HepG2 (cell line): Measurements from ENCODE around the gene PSME3IP1. TPM values are rescaled to one million over a fixed set of nuclear protein-coding genes. Genes with fewer than 3 reads are reported as not detected.

Experiments used
- DPF2 ChIP-seq: sonication (generic); formaldehyde crosslinking; IDR thresholded peaks from 2 replicates; pipeline ENCODE4 v1.4.0; 2020; ENCODE audit warnings: mild to moderate bottlenecking, low read depth, missing genetic modification reagents, borderline replicate concordance
- EED ChIP-seq: sonication (generic); formaldehyde crosslinking; IDR thresholded peaks from 2 replicates; pipeline ENCODE4 v1.5.0; 2020; ENCODE audit warnings: mild to moderate bottlenecking, missing genetic modification reagents
- ELF4 ChIP-seq: sonication (generic); formaldehyde crosslinking; IDR thresholded peaks from 2 replicates; pipeline ENCODE4 v1.5.0; 2020; ENCODE audit warnings: missing genetic modification reagents, mild to moderate bottlenecking, moderate library complexity, borderline replicate concordance
- GTF2F1 ChIP-seq: fragments of 150-350 bp; IDR thresholded peaks from 2 replicates; pipeline ENCODE4 v1.6.1; 2014; ENCODE audit warnings: low read length
- HDAC1 ChIP-seq: sonication (generic); formaldehyde crosslinking; IDR thresholded peaks from 2 replicates; pipeline ENCODE4 v1.5.1; 2020; ENCODE audit warnings: mild to moderate bottlenecking, missing genetic modification reagents
- HNF4A ChIP-seq: sonication (generic); formaldehyde crosslinking; IDR thresholded peaks from 2 replicates; pipeline ENCODE4 v1.4.0; 2020; ENCODE audit warnings: missing genetic modification reagents
- MIER3 ChIP-seq: IDR thresholded peaks from 2 replicates; pipeline ENCODE4 v1.6.1; 2016; ENCODE audit warnings: missing compliant biosample characterization, borderline replicate concordance
- NR1H2 ChIP-seq: sonication (generic); formaldehyde crosslinking; IDR thresholded peaks from 2 replicates; pipeline ENCODE4 v1.8.1; 2022; ENCODE audit warnings: low read depth, missing genetic modification reagents, borderline replicate concordance
- SMAD1 ChIP-seq: sonication (generic); formaldehyde crosslinking; IDR thresholded peaks from 2 replicates; pipeline ENCODE4 v1.4.0; 2020; ENCODE audit warnings: missing genetic modification reagents, low read depth, mild to moderate bottlenecking, borderline replicate concordance
- SP4 ChIP-seq: sonication (generic); formaldehyde crosslinking; IDR thresholded peaks from 2 replicates; pipeline ENCODE4 v1.8.1; 2023; ENCODE audit warnings: mild to moderate bottlenecking, missing genetic modification reagents
- SRF ChIP-seq: IDR thresholded peaks from 2 replicates; pipeline ENCODE4 v1.6.1; 2011; ENCODE audit warnings: mild to moderate bottlenecking, low read depth, low read length, moderate library complexity
- SSRP1 ChIP-seq: IDR thresholded peaks from 2 replicates; pipeline ENCODE4 v1.6.1; 2016; ENCODE audit warnings: control low read depth
- TBX2 ChIP-seq: sonication (generic); formaldehyde crosslinking; IDR thresholded peaks from 2 replicates; pipeline ENCODE4 v1.5.0; 2020; ENCODE audit warnings: missing genetic modification reagents, mild to moderate bottlenecking, borderline replicate concordance
- XBP1 ChIP-seq: sonication (generic); formaldehyde crosslinking; IDR thresholded peaks from 2 replicates; pipeline ENCODE4 v1.5.0; 2020; ENCODE audit warnings: missing genetic modification reagents
- ZFP41 ChIP-seq: sonication (generic); formaldehyde crosslinking; IDR thresholded peaks from 2 replicates; pipeline ENCODE4 v1.4.0; 2020; ENCODE audit warnings: mild to moderate bottlenecking, missing genetic modification reagents, borderline replicate concordance
- ZNF350 ChIP-seq: sonication (generic); formaldehyde crosslinking; IDR thresholded peaks from 2 replicates; pipeline ENCODE4 v1.4.0; 2020; ENCODE audit warnings: mild to moderate bottlenecking, low read depth, missing genetic modification reagents, borderline replicate concordance
- polyA plus RNA-seq, 8 experiments: library from polyadenylated mRNA; depleted of rRNA in 3 of 8; stranded (reverse) in 7 of 8; unstranded in 1 of 8; fragments of >200 nt; fragmentation: Illumina TruSeq in 4 of 8; extraction: Trizol in 4 of 8; gene quantifications; 2 replicates each; pipeline versions ENCODE4 v1.2.1 to v1.2.3, GENCODE V29; 2011 to 2016; ENCODE audit warnings: low read depth in 4 of 8, missing spikeins in 1 of 8, mixed read lengths in 1 of 8; ENCODE audit not compliant: insufficient read depth in 1 of 8
- total RNA-seq, 5 experiments: library from RNA; depleted of rRNA; stranded (reverse); fragments of >200 nt; fragmentation: Illumina TruSeq; extraction: Trizol; gene quantifications; 2 replicates each; pipeline ENCODE4 v1.2.3, GENCODE V29; 2016; ENCODE audit warnings: low read depth in 1 of 5
- TF ChIP-seq, protein P1 (sequence below): sonication (generic); formaldehyde crosslinking; IDR thresholded peaks from 2 replicates; pipeline ENCODE4 v1.4.0; 2020; ENCODE audit warnings: missing genetic modification reagents
- TF ChIP-seq, protein P2 (sequence below): sonication (generic); formaldehyde crosslinking; IDR thresholded peaks from 2 replicates; pipeline ENCODE4 v1.9.0; 2021; ENCODE audit warnings: missing genetic modification reagents, borderline replicate concordance
- TF ChIP-seq, protein P3 (sequence below): sonication (generic); formaldehyde crosslinking; IDR thresholded peaks from 2 replicates; pipeline ENCODE4 v1.4.0; 2020; ENCODE audit warnings: missing genetic modification reagents, borderline replicate concordance

PSME3IP1 gene
- total and polyA plus RNA-seq, 2 of the 13 experiments (the other 11 are each of a cell fraction or from before 2014, with no cell fraction given), result 90.8 to 99.8 TPM

DNA sequence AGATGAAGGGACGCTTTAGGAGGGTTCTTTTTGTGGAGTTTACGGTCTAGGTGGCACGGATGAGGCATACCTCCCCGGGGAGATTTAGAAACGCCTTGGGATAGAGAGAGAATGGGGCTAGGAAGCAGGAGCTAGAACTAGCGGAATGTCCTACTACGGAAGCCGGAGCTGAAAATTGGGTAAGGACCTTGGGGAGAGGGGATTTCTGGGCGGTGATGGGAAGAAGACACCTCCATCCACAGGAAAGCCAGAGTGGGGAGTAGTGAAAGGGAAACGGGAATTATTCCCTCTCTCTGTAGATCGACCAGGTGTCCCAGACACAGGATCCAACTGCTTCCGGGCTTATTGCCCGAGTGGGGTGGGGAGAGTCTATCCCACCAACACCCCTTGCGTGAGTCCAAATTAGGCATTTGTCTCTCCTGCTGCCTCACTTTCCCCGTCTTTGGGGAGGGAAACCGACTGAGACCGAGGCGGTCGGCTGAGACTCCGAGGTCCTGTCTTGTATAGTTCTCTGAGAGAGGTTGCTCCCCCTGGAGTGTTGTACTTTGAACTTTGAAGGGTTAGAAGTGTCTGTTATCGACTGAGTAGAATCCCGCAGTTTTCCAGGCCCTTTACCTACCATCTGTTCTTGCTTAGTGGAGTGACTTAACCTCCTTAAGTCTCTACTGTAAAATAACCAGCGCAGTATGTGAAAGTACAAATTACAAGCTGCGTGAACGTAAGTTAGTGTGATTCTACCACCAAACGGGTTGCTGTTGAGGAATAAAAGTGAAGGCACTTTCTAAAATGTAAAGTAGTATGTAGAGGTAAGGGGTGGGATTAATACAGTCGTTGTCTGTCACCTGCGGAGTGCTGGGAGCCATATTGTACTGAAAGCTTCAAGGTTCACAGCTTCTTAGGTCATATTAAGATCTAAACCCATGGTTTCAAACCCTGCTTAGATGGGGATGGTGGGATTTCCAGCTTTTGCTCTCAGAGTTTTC lies 1.3 kb upstream of the PSME3IP1 start (continued):
- TF ChIP-seq, protein P1, sequence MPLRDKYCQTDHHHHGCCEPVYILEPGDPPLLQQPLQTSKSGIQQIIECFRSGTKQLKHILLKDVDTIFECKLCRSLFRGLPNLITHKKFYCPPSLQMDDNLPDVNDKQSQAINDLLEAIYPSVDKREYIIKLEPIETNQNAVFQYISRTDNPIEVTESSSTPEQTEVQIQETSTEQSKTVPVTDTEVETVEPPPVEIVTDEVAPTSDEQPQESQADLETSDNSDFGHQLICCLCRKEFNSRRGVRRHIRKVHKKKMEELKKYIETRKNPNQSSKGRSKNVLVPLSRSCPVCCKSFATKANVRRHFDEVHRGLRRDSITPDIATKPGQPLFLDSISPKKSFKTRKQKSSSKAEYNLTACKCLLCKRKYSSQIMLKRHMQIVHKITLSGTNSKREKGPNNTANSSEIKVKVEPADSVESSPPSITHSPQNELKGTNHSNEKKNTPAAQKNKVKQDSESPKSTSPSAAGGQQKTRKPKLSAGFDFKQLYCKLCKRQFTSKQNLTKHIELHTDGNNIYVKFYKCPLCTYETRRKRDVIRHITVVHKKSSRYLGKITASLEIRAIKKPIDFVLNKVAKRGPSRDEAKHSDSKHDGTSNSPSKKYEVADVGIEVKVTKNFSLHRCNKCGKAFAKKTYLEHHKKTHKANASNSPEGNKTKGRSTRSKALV, result no peak
- no peak for TF ChIP-seq NR1H2 (CRISPR knock-in tag)
- TF ChIP-seq XBP1, result no peak
- TF ChIP-seq HDAC1 (CRISPR knock-in tag), result peak; percentile 18; the same call in 1 of the 2 replicates
- 0 out of 2 replicates have a peak, but pooled peaks have one; percentile 28 for TF ChIP-seq SRF
- TF ChIP-seq, protein P2, sequence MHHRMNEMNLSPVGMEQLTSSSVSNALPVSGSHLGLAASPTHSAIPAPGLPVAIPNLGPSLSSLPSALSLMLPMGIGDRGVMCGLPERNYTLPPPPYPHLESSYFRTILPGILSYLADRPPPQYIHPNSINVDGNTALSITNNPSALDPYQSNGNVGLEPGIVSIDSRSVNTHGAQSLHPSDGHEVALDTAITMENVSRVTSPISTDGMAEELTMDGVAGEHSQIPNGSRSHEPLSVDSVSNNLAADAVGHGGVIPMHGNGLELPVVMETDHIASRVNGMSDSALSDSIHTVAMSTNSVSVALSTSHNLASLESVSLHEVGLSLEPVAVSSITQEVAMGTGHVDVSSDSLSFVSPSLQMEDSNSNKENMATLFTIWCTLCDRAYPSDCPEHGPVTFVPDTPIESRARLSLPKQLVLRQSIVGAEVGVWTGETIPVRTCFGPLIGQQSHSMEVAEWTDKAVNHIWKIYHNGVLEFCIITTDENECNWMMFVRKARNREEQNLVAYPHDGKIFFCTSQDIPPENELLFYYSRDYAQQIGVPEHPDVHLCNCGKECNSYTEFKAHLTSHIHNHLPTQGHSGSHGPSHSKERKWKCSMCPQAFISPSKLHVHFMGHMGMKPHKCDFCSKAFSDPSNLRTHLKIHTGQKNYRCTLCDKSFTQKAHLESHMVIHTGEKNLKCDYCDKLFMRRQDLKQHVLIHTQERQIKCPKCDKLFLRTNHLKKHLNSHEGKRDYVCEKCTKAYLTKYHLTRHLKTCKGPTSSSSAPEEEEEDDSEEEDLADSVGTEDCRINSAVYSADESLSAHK (CRISPR knock-in tag), result peak; percentile 33; the same call in 1 of the 2 replicates
- TF ChIP-seq ELF4, result peak; percentile 82
- TF ChIP-seq EED (CRISPR knock-in tag), result peak; percentile 60; the same call in 1 of the 2 replicates
- TF ChIP-seq SP4 (CRISPR knock-in tag), result 0 out of 2 replicates have a peak, but pooled peaks have one; percentile 33
- TF ChIP-seq DPF2 (CRISPR knock-in tag), result no peak
- TF ChIP-seq ZFP41 (CRISPR knock-in tag), result 0 out of 2 replicates have a peak, but pooled peaks have one; percentile 64
- TF ChIP-seq MIER3 (CRISPR knock-in tag), result 0 out of 2 replicates have a peak, but pooled peaks have one; percentile 25
- TF ChIP-seq SSRP1, result 0 out of 2 replicates have a peak, but pooled peaks have one; percentile 5
- TF ChIP-seq, protein P3, sequence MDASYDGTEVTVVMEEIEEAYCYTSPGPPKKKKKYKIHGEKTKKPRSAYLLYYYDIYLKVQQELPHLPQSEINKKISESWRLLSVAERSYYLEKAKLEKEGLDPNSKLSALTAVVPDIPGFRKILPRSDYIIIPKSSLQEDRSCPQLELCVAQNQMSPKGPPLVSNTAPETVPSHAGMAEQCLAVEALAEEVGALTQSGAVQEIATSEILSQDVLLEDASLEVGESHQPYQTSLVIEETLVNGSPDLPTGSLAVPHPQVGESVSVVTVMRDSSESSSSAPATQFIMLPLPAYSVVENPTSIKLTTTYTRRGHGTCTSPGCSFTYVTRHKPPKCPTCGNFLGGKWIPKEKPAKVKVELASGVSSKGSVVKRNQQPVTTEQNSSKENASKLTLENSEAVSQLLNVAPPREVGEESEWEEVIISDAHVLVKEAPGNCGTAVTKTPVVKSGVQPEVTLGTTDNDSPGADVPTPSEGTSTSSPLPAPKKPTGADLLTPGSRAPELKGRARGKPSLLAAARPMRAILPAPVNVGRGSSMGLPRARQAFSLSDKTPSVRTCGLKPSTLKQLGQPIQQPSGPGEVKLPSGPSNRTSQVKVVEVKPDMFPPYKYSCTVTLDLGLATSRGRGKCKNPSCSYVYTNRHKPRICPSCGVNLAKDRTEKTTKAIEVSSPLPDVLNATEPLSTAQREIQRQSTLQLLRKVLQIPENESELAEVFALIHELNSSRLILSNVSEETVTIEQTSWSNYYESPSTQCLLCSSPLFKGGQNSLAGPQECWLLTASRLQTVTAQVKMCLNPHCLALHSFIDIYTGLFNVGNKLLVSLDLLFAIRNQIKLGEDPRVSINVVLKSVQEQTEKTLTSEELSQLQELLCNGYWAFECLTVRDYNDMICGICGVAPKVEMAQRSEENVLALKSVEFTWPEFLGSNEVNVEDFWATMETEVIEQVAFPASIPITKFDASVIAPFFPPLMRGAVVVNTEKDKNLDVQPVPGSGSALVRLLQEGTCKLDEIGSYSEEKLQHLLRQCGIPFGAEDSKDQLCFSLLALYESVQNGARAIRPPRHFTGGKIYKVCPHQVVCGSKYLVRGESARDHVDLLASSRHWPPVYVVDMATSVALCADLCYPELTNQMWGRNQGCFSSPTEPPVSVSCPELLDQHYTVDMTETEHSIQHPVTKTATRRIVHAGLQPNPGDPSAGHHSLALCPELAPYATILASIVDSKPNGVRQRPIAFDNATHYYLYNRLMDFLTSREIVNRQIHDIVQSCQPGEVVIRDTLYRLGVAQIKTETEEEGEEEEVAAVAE (CRISPR knock-in tag), result peak; percentile 57
- peak; percentile 49; the same call in 1 of the 2 replicates for TF ChIP-seq SMAD1 (CRISPR knock-in tag)
- TF ChIP-seq ZNF350 (CRISPR knock-in tag), result peak; percentile 43; the same call in 1 of the 2 replicates
- TF ChIP-seq GTF2F1, result no peak
- TF ChIP-seq TBX2 (CRISPR knock-in tag), result peak; percentile 45; the same call in 1 of the 2 replicates
- peak; percentile 73 for TF ChIP-seq HNF4A (CRISPR knock-in tag)
